Cardiac fibroblast (primary cell): ENCODE data around the gene CTSZ.

Source experiments
- DNase-seq, 2 donors: peaks; one replicate each; pipeline versions ENCODE4 v3.0.0 to v3.0.0-alpha.2; 2010; ENCODE audit warnings: low read depth in 2 of 2
- H3K4me3 ChIP-seq, 2 donors: replicated peaks in 1 of 2; 1 replicate in 1 of 2; 2 replicates in 1 of 2; pipeline ENCODE4 v1.5.1; 2011; ENCODE audit warnings: low read depth in 2 of 2, low read length in 2 of 2, mild to moderate bottlenecking in 2 of 2, moderate library complexity in 1 of 2
- CTCF ChIP-seq: IDR thresholded peaks from one replicate; pipeline ENCODE4 v1.5.1; 2011; ENCODE audit warnings: low read depth, mild to moderate bottlenecking, low read length, inconsistent platforms

Gene CTSZ

GRCh38 chr20:59006864-59007664, at the start of gene CTSZ:
Gene CTSZ, minus strand, starts transcription at chr20:59007254. Its CDS starts 126 bp downstream, at chr20:59007128.
- H3K4me3 ChIP-seq, result peak within 1 kb of the TSS; percentile 69 to 71

DNA sequence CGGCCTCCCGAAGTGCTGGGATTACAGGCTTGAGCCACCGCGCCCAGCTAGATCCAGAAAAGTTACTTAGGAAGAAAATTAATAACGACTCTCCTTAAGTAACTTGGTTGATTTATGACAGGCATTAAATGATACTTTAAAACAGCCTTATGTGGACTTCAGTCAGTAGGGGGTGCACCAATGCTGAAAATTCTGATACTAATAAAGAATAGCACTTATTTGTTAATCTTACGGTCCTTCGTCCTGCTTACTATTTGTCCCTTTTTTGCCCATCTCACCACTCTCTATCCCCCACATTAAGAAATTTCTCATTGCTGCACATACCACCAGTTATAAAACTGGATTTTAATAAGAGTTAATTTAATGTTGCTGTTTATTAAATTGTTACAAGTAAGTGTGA, 48.2 kb upstream of the CTSZ start:
- peak; percentile 37 for TF ChIP-seq CTCF
- DNase-seq, result peak; percentile 45 to 61
- H3K4me3 ChIP-seq, result no peak overlapping the region

More at GRCh38 chr20:59006864-59007664, at the start of gene CTSZ:
- peak; percentile 34 to 55 for DNase-seq
- no peak for TF ChIP-seq CTCF

DNA sequence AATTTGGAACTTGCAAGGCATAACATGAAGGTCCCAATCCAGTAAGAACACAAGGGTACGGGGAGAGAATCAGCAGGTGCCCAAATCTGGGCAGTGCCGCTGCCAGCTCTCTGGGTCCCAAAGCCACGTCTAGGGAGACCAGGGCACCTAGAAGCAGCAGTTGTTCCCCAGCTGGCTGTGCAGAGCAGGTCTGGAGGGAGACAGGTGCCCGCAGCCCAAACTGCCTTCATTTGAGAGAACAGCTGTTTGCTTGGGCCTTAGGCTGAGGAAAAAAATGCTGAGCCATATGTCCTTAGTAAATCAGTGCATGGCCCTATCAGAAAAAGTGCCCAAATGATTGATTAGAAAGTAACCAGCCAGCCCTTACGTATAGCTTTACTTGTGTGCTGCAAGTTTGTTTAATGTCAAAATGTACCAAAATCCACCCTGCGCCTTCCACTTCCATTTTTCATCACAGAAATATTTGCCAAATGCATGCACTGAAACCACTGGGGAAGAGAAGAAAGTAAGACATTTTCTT, 44.7 kb upstream of the CTSZ start:
- no peak overlapping the region for H3K4me3 ChIP-seq
- no peak for TF ChIP-seq CTCF
- DNase-seq, result no peak

DNA sequence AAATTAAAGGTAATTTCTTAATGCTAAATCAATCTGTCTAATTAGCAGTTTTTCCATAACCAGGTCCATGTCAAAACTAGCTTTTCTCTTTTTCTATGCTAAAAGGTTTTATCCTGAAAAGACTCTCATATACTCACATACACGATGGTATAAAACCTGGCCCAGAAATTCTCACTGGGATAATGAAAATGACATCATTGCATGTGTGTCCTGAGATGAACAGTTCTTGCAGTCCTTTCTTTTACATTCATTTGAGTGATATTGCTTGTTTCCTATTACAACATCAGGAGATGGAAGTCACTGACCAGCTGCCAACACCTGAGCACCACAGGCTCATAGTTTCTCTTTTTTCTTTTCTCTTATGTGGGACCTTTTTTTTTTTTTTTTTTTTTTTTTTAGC, 43.4 kb upstream of the CTSZ start:
- TF ChIP-seq CTCF, result no peak
- no peak overlapping the region for H3K4me3 ChIP-seq
- DNase-seq, result no peak

GRCh38 chr20:59048681-59049030, 41.6 kb upstream of the CTSZ start:
- H3K4me3 ChIP-seq, result no peak overlapping the region
- TF ChIP-seq CTCF, result no peak
- DNase-seq, result no peak

DNA sequence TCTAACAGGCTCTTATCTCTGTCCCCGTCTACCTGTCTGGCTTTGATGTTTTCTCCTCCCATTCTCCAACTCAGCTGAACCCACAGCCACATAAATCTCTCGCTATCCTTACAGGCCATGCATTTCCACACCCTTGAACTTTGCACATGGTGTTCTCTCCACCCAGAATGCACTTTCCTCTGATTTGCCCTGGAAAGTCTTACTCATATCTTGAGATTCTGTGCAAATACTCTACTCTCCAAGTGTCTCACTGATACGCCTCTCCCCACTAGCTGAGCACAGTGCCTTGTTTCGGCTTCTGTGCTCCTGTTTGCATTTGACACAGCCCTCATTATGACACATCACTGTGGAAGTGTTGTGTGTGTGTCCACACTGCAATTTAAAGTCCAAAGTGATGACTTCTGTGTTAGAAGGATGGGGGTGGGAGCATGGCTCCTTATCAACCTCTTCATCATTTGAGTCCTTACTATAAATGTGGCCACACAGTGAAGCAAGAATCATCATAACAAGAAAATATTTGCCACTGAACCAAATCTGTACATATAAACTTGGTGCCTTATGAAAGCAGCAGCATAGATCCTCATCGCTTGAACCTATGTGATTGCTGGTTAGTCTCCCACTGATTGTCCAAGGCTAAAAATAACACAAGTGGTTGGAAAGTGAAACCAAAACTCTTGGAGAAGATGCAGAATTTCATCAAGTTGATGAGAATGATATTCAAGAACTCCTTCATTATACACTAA, 41.1 kb upstream of the CTSZ start:
- peak; percentile 45 to 51 for DNase-seq
- no peak for TF ChIP-seq CTCF
- H3K4me3 ChIP-seq, result no peak overlapping the region
